NCI-H774 (cell line): ENCODE results near the gene AKR1D1.
"Not testable (repeated sequence)": the region's sequence is repeated elsewhere in the genome, so short reads cannot be mapped to it uniquely, and the experiment has no call there.

ENCODE experiments used
- DNase-seq: peaks from one replicate; lab custom pipeline; 2025; lab: John Stamatoyannopoulos, UW

The AKR1D1 gene

GRCh38 chr7:138122162-138122561, 45.9 kb downstream of the AKR1D1 start:
- DNase-seq, result no peak

DNA sequence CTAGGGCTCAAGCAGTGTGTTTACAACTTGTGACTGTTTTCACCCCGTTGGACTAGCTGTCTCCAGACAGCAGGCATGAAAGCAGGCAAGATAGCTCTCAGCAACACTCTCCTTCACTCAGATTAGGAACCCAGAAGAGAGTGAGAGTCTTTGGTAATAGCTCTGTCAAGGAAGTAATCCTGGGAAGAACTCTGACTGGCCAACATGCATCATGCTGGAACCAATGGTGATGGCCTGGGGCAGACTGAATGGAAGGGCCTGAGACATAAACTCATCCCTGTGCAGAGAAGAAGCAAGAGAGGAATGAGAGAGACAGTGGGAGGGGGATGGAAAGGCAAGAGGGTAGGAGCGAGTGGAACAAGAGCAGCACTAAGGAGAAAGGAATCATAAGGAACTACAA, 48.9 kb downstream of the AKR1D1 start:
- DNase-seq, result no peak

DNA sequence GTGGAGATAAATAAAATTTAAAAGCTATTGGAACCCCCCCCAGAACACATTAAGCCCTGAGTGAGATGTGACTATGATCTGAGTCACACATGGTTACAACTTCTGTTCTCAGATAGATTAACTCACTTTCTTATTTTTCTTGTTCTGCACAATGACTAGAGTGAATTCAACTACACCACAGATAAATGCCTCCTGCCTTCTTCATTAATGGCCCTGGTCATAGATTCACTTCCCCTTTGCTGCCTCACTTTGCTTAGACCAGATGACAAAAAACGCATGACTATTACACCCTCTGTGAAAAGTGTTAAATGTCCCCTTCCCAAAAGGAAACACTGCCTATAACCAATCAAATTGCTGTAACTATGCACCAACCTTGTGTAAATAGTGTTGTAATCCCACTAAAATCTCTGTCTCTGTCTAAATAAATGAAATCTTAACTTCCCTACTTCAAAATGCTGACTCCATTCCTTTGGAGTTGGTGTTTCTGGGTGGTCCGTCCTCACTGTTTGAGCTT, 49.4 kb downstream of the AKR1D1 start:
- no peak for DNase-seq

- DNase-seq, result no peak
Measured at GRCh38 chr7:138126928-138127327, 50.7 kb downstream of the AKR1D1 start.

GRCh38 chr7:138127996-138128395, 51.7 kb downstream of the AKR1D1 start:
- DNase-seq, result no peak

- DNase-seq, result no peak
Measured at GRCh38 chr7:138129551-138130165, 53.4 kb downstream of the AKR1D1 start.

DNA sequence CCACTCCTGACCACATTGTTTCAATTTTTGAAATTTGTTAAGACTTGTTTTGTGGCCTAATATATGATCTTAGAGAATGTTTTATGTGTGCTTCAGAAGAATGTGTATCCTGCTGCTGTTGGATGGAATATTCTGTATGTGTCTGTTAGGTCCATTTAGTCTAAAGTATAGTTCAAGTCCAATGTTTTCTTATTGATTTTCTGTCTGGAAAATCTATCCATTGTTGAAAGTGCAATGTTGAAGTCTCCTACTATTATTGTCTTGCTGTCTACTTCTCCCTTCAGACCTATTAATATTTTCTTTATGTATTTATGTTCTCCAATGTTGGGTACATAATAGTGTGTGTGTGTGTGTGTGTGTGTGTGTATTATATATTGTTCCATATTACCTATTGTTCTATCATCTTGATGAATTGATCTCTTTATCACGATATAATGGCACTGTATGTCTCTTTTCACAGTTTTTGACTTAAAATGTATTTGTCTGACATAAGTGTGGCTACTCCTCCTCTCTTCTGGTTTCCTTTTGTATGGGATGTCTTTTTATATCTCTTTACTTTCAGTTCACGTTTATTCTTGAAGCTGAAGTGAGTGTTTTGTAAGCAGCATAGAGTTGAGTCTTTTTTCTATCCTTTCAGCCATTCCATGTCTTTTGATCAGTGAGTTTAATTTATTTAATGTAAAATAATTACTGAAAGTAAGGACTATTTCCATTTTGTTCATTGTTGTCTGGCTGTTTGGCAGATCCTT, 61.3 kb downstream of the AKR1D1 start:
- no peak for DNase-seq

DNA sequence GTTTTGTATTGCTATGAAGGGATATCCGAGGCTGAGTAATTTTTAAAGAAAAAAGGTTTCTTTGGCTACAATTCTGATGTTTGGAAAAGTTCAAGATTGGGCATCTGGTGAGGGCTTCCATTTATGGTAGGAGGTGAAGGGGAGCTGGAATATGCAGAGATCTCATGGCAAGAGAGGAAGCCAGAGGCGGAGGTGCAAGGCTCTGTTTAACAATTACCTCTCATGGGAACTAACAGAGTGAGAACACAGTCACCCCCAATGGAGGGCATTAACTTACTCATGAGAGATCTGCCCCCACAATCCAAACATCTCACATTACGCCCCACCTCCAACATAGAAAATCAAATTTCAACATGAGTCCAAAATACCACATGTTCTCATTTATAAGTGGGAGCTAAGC, 62.0 kb downstream of the AKR1D1 start:
- DNase-seq, result no peak

DNA sequence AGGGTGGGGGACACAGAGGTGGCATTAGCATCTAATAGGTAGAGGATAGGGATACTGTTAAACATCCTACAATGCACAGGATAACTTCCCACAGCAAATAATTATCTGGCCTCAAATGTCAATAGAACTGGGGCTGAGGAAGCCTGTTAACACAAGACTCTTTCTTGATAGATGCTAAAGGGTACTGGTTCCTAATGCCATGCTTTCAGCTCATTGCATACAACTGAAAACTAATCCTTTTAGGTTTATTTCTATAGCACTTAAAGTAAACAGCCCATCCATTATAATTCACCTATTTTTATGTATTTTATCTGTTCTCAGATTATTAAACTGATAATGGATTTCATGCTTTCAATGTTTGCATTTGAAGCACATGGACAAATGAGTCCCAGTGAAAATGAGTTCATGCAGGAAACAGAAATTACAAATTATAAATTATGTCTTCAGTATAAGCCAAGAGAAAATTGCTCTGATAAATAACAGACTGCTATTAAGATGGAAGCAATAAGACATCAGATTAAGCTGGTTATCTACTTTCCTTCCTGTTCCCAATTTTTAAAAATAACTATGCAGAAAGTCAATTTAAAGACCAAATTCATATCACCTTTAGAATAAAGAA, 66.4 kb downstream of the AKR1D1 start:
- DNase-seq, result no peak

DNA sequence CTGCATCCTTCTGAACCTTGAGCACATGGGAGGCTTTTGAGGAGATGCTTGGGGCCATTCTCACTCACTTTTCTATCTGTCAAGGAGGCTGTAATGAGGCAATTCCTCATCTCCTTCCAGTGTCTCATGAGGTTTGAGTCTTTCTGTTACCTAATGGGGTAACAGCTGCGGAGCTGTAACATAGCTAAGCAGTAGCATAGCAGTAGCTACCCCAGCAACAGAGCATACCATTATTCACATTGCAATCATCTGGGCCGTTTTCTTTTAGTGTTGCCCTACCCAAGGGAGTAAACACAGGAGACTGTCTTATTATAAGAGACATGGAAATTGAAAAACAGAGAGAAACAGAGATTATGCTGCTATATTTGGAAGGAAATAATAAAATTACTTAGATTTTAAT, 68.7 kb downstream of the AKR1D1 start:
- DNase-seq, result no peak

GRCh38 chr7:138146221-138146620, 70.0 kb downstream of the AKR1D1 start:
- not testable (repeated sequence) for DNase-seq

GRCh38 chr7:138146757-138147734, 70.8 kb downstream of the AKR1D1 start:
- DNase-seq, result not testable (repeated sequence)

GRCh38 chr7:138151731-138152577, 75.7 kb downstream of the AKR1D1 start:
- DNase-seq, result no peak

GRCh38 chr7:138154661-138155060, 78.4 kb downstream of the AKR1D1 start:
- no peak for DNase-seq

DNA sequence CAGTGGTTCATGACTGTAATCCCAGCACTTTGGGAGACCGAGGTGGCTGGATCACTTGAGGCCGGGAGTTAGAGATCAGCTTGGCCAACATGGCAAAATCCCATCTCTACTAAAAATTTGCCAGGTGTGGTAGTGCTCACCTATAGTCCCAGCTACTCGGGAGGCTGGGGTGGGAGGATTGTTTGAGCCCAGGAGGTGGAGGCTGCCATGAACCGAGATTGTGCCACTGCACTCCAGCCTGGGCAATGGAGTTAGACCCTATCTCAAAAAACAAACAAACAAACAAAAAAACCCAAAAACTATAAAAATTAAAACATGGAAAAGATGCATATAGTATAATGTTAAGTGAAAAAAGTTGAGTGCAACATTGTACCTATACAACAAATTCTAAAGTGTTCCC, 81.4 kb downstream of the AKR1D1 start:
- DNase-seq, result no peak

GRCh38 chr7:138158739-138159528, 82.7 kb downstream of the AKR1D1 start:
- no peak for DNase-seq

GRCh38 chr7:138161600-138162081, 85.4 kb downstream of the AKR1D1 start:
- peak; percentile 96 for DNase-seq

GRCh38 chr7:138162236-138162635, 86.0 kb downstream of the AKR1D1 start:
- no peak for DNase-seq

DNA sequence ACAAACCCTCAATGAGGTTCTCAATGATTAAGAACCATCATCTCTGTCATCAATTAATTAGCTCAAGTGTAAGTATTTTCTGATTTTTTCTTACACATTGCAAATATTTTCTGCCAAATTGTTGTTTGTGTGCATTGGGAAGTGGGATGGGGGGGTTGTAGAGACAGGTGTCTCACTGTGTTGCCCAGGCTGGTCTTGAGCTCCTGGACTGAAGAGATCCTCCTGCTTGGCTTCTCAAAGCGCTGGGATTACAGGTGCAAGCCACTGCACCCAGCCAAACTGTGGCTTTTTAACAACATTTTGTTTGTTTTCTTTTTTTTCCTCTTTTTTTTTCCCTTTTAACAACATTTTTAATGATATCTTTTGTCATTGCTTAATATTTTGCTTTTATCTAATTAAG, 87.5 kb downstream of the AKR1D1 start:
- no peak for DNase-seq

DNA sequence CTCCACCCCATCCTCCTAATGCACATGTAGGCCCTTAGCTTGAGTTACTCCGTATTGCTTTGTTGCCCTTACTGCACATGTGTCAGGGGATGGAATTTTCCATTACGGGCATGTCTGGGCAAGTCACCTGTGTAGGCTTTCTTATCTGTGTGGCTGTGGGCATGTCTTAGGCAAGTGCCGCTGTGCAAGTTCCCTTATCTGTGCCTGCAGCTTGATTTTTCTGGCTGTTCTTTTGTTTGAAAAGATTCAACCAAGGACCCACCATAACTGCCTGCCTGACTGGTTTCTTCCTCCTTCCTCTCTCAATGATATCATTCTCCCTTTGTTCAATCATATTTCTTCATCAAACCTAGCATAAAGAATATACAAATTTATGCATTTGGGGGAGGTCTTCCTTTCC, 88.5 kb downstream of the AKR1D1 start:
- DNase-seq, result no peak
